ENCODE results near the gene FOLR1.

The FOLR1 gene

DNA sequence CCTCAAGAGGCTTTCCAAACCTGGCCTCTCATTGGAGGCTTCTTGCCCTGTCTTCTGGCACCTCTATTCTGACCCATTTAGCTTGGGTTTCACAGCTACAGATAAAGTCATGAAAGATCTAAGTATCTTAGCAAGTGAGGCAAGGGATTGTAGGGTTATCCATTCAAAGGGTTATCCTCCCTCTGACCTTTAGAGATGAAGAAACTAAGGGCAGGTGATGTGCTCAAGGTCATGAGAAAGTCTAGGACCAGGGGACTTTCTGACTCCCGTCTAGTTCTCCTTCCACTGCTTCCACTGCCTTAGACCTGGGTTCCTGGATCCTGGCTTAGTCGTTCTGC, 44.8 kb downstream of the FOLR1 start:
- DNase-seq: no peak

DNA sequence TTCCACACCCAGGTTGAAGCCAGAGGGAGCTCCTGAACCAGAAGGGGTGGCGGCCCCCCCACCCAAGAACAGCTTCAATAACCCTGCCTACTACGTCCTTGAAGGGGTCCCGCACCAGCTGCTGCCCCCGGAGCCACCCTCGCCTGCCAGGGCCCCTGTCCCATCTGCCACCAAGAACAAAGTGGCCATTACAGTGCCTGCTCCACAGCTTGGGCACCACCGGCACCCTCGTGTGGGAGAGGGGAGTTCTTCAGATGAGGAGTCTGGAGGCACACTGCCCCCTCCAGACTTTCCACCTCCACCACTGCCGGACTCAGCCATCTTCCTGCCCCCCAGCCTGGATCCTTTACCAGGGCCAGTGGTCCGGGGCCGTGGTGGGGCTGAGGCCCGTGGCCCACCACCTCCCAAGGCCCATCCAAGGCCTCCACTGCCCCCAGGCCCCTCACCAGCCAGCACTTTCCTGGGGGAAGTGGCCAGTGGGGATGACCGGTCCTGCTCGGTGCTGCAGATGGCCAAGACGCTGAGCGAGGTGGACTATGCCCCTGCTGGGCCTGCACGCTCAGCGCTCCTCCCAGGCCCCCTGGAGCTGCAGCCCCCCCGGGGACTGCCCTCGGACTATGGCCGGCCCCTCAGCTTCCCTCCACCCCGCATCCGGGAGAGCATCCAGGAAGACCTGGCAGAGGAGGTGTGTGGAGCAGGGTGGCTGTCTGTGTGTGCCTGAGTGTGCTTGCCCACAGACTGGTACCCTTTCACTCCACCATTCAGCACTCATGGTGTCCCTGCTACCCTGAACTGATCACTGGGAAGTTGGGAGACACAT, 45.4 kb downstream of the FOLR1 start:
- no peak for DNase-seq

DNA sequence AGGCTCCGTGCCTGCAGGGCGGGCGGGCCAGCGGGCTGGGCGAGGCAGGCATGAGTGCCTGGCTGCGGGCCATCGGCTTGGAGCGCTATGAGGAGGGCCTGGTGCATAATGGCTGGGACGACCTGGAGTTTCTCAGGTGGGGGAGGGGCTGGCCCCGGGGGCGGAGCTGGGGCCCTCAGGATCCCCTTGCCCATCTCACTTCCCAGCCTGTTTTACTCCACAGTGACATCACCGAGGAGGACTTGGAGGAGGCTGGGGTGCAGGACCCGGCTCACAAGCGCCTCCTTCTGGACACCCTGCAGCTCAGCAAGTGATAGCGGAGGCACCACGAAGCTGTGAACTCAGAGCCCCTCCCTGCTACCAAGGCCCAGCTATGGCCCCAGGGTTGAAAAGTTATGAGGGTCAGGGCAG, 46.1 kb downstream of the FOLR1 start:
- DNase-seq: peak; percentile 39

DNA sequence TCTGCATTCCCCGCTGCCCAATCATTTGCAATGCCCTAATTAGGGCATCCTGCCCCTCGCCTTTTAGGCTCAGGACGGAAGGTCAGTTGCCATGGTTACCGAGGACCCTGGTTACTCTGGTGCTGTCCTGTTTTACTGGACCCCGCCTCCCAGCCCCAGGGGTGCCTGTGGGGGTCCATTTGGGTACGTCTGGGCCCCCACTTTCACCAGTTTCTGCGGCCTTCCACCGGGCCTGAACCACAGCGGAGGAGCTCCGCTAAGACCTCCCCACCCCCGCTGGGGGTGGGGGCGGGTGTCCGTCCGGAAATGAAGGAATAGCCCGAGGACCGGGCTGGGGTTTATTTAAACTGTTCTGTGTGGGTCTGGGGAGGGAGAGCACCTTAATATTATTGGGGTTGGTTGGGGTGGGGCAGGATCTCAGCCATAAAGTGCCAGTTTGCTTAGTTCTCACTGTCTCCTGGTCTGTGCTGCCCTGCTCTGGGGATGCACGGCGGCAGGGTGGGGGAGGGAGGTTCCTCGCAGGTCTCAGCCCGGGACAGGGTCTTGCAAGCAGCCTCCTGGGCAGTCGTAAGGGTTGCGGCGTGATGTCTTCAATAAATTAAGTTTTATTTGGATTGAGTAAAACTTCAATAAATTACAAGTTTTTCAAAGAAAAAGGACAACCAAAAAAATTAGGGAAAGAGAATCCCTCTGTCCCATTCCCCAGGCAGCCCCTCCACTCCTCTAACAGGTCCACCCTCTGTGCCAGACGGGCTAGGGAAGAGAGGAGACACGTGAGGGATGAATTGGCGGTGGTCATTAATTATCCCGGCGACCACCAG, 46.8 kb downstream of the FOLR1 start:
- DNase-seq: no peak

DNA sequence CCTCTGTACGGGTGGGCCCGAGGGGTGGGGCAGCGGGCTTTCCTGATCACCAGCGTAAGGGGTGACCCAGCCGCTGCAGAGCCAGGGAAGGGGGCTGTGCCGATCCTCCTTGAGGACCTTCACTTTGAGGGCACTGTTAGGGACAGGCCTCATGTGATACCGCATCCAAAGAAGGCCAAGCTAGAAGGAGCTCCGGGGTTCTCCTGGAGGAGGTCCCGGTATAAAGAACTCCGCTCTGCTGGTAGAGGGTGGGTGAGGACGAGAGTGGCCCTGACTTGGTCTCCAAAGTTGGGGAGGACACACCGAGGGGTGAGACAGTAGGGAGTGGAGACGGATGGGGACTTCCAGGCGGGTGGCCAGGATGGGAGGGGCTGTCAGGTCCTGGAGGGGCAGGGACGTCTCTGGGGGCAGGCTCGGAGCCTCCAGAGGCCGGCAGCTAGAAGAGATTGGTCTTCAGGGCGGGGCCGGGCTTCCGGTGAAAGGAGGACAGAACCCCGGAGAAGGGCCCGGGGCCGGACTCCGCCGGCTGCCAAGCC, 47.4 kb downstream of the FOLR1 start:
- peak; percentile 49 for DNase-seq

DNA sequence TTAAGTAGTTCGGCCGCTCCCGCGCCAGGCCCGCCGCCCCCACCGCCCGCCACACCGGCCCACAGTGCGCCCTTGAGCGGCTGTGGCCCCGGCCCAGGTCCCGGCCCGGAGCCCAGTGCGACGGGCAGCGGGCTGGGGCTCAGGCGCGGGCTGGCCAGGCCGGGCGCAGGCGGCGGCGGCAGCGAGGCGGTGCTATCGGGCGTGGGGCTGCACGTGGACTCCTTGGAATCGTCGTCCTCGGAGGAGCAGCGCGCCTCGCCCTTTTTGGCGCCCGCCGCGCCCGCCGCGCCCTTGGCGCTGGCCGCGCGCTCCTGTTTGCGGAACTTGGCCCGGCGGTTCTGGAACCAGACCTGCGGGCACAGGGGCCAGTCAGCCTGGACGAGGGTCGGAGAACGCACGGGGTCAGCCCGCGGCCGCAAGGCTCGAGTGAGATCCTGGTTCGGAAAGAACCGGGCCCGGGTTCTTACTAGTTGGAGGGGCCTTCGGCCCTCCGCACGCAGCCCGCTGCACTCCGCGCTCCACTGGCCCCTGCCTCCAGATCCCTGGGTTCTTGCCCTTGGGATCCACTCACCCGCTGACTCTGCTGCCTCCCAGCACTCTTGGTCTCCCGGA, 48.0 kb downstream of the FOLR1 start:
- no peak for DNase-seq

DNA sequence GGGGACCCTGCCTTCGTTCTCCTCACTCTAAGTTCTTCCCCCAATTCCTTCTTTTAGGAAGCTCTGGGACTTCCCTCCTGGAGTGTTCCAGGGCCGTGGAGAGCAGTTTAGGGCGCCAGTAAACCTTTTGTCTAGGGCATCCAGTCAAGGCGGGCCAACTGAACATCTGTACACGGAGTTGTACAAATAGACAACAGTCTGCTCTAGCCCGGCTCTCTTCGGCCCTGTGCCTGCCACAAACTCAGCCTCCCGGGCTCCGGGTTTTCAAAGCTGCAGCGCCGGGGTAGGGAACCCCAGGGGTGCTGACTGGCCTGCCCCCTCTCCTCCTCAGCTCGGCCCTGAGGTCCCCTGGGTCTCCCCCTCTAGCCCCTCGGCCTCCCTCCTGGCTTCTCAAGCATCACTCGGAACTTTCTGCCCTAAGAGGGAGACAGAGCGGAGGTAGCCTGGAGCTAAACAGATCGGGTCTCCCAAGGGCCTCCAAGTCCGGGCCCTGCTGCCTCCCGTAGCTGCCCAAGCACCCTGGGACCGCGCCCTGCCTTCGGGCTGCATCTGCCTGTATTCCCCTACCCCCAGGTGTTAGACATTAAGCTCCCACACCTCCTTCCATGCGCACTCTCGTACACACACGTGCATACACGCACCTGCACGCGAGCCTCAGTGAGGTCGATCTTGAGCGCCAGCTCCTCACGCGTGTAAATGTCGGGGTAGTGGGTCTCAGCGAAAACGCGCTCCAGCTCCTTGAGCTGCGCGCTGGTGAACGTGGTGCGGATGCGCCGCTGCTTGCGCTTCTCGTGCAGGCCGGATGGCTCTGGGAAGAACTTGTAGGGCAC, 48.7 kb downstream of the FOLR1 start:
- DNase-seq: no peak

DNA sequence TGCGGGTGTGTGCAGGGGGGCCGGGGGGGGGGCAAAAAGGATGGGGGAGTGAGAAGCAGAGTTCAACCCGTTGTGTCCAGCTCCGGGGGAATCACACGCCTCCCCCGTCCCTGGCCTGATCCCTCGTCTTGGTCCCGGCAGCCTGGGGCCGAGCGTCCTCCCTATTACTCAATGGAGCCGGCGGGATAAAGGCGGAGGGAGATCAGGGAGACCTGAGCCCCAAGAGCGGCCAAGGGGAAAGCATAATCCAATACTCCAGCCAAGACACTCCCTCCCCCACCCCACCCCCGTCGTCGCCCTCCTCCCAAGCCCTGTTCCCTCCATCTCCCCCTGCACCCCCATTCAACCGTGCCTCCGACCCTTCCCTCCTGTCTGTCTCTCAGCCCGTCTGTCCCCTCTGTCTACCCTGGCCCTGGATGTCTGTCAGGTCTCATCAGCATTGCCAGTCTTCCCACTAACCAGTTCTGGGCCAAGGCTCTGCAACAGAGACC, 49.4 kb downstream of the FOLR1 start:
- DNase-seq: no peak

DNA sequence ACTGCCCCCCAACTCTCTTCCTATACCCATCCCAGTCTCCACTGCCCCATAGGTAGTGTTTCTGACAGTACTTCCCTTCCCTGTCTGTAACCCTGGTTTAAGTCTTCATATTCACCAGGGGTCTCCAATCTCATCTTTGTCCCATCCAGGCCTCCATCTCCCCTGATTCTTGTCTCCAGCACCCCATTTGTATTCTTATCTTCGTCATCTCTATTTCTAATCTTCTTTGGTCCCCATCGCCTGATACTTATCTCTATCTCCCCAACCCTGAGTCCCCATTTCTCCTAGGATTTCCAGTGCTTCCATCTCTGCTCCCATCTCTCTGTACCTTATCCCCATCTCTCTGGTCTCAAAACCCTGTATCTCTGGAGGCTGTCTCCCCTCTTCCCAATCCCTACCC, 50.2 kb downstream of the FOLR1 start:
- no peak for DNase-seq

DNA sequence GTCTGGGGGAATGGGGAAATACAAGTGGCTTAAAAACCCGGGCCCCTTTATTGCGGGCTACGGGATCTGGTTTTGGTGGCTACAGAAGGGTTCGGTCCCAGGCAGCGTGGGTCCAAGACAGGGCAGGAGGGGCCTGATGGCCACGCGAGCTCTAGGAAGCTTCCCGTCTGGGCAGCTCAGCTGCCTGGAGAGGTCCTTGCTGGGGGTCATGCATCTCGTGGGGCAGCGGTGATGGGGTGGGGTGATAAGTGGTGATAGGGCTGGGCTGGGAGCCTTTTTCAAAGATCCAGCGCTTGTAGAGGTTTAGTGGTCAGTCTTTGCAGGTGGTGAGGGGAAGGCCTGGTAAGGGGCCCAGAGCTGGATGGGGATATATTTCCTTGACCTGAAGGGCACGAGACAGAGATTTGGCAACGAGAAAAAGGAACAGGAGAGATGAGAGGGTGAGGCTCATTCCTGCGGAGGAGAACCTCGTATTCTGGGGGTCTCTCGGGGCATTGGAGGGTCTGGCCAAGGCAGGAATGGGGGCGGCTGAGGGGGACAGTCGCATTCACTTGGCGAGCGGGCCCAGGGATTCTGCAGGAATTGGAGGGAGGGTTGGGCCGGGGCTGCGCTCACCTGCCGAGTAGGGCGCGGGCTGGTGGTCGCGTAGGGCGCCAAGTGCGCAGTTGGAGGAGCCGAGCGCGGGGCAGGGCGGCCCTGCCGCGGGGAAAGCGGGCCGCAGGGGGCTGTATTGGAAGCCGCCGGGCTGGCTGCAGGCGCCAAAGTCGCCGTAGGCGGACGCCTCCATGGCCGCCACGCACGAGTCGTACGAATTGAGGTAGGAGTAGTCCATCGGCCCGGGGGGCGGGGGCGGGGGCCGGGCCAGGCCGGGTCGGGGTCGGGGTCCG, 51.5 kb downstream of the FOLR1 start:
- no peak for DNase-seq

DNA sequence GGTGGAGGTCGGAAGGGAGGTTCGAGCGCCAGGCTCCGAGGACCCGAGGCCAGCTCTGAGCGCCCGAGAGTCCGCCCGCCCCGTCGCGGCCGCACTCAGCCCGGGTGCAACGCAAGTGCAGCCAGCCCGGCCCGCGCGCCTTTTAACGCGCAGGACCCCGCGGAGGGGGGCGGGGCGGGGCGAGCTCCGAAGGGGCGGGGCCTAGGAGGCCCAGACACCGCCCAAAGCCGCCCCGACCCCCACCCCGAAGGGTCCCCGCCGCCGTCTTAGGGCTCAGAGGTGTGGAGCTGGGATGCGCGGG, 52.1 kb downstream of the FOLR1 start, which contains the start of gene PHOX2A:
PHOX2A (minus strand) TSS at position 117 of the 301 bp plus-strand sequence. CDS start 172 bp downstream, outside the sequence.
- DNase-seq: peak; percentile 34

DNA sequence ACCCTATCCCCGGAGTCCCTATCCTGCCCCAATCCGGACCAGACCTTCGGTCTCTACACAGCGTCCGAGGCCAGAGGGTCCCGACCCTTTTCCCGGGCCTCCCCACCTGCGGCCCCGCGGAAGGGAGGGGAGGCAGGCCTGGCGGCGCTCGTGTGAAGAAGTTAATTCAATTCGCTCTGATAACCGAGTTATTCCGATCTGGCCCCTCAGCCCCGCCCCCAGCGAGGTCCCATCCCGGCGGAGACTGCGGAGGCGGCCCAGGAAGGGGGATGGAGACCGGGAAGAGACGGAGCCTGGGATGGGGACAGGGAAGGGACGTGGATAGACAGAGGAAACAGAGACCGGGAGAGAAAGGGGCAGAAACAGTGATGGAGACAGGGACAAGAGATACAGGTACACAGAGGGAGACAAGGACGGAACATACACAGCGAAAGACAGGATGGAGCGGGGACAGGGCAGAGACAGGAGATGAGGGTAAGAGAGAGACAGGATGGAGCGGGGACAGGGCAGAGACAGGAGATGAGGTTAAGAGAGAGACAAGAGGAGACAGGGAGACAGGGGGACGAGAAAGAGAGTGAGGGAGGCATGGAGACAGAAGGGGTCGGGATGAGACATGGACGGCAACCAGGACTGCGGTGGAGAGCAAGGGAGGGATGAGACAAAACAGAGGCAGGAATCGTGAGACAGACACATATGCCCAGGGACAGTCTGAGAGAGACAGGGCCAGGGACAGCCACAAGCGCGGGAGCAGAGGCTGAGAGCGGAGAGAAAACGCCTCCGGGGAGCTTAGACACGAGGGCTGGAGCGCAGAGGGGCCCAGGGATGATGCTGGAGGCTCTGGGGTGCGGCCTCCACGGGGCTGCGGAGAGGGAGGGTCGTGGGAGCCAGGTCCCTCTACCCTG, 52.7 kb downstream of the FOLR1 start:
- DNase-seq: peak; percentile 37

DNA sequence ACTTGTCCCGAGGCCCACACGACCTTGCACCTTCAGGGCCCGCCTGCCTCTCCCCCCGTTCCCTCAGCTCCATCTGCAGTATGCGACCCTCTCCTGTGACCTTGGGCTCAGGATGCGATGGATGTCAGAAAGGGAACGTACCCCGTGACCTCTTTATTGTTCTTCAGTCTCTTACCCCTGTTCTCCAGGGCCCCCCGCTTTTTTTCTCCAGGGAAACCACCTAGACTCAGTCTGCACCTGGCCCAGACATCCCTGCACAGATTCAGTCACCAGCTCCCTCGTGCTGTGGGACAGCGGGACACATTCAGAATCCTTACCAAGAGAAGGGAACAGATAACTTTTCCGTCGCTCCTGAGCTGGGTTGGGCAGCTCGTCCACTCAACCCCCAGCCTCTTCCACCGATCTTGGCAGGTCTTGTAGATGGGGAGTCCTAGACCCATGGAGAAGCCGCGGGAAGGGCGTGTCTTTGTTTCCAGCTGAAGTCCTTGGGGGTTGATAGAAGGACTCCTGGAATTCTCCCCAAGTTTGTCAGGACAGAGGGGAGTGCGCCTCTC, 53.4 kb downstream of the FOLR1 start:
- DNase-seq: no peak

Measured in NCI-H146 (cell line).